Measurements from ENCODE around the gene SPTAN1.
"Not testable (repeated sequence)": the region's sequence is repeated elsewhere in the genome, so short reads cannot be mapped to it uniquely, and the experiment has no call there.

The SPTAN1 gene

DNA sequence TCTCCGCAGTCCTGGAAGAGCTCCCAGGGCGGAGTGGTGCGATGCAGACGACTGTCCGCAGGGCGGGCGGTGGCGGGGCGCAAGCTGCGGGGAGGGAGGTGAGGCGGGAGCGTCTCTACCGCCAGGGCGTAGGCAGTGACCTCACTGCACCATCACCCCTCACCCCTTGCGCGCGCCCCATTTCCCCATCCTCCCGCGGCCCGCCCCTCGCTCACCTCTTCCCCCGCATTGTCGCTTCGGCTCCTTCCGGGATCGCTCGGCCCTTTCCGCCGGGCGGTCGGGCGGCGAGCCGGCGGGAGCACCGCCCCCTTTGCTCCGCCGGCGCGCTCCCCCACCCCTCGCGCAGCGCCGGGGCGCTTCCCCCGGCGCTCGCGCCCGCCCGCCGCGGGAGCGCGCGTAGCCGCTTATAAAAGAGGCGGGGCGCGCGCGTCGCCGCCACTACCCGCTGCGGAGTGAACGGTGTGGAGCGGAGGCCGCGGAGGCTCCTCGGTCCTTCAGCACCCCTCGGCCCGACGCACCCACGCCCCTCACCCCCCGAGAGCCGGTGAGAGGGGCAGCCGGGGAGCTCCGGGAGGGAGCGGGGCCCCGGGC, at the start of gene SPTAN1:
TSS of gene SPTAN1 (plus strand) at position 435 of the 591 bp plus-strand sequence. CDS start 14,154 bp downstream, outside the sequence.
- TF ChIP-seq GLIS3 (CRISPR knock-in tag; IDR thresholded peaks at IDR 0.05): peak; percentile 86; the same call in 1 of the 2 replicates
- TF ChIP-seq TOX (CRISPR knock-in tag; IDR thresholded peaks at IDR 0.05; ENCODE audit: borderline replicate concordance): no peak
- peak; percentile 72; the same call in 1 of the 2 replicates for TF ChIP-seq BACH2 (CRISPR knock-in tag; IDR thresholded peaks at IDR 0.05; ENCODE audit: borderline replicate concordance)
- no peak; the same call in 1 of the 2 replicates for TF ChIP-seq ISL1 (CRISPR knock-in tag; IDR thresholded peaks at IDR 0.05)
- TF ChIP-seq ESRRG (CRISPR knock-in tag; IDR thresholded peaks at IDR 0.05): no peak
- no peak for TF ChIP-seq ZNF8 (CRISPR knock-in tag; IDR thresholded peaks at IDR 0.05)
- peak; percentile 92 for TF ChIP-seq SNAI2 (CRISPR knock-in tag; IDR thresholded peaks at IDR 0.05)
- no peak for TF ChIP-seq POU6F1 (CRISPR knock-in tag; IDR thresholded peaks at IDR 0.05; ENCODE audit: borderline replicate concordance, low read depth)
- TF ChIP-seq PPARA (CRISPR knock-in tag; IDR thresholded peaks at IDR 0.05; ENCODE audit: borderline replicate concordance): 0 out of 2 replicates have a peak, but pooled peaks have one; percentile 34
- TF ChIP-seq, protein P1, sequence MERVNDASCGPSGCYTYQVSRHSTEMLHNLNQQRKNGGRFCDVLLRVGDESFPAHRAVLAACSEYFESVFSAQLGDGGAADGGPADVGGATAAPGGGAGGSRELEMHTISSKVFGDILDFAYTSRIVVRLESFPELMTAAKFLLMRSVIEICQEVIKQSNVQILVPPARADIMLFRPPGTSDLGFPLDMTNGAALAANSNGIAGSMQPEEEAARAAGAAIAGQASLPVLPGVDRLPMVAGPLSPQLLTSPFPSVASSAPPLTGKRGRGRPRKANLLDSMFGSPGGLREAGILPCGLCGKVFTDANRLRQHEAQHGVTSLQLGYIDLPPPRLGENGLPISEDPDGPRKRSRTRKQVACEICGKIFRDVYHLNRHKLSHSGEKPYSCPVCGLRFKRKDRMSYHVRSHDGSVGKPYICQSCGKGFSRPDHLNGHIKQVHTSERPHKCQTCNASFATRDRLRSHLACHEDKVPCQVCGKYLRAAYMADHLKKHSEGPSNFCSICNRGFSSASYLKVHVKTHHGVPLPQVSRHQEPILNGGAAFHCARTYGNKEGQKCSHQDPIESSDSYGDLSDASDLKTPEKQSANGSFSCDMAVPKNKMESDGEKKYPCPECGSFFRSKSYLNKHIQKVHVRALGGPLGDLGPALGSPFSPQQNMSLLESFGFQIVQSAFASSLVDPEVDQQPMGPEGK (CRISPR knock-in tag; IDR thresholded peaks at IDR 0.05; ENCODE audit: borderline replicate concordance): 0 out of 2 replicates have a peak, but pooled peaks have one; percentile 72
- TF ChIP-seq ZNF565 (CRISPR knock-in tag; conservative IDR thresholded peaks at IDR 0.05; ENCODE audit: low read depth): peak; percentile 80
- no peak for TF ChIP-seq TCF4 (CRISPR knock-in tag; IDR thresholded peaks at IDR 0.05; ENCODE audit: borderline replicate concordance)
- TF ChIP-seq ZFP3 (CRISPR knock-in tag; IDR thresholded peaks at IDR 0.05): peak; percentile 76
- no peak for TF ChIP-seq ARNTL (CRISPR knock-in tag; IDR thresholded peaks at IDR 0.05; ENCODE audit: borderline replicate concordance, low read depth)
- TF ChIP-seq ZC3H10 (CRISPR knock-in tag; IDR thresholded peaks at IDR 0.05): peak; percentile 73; the same call in 1 of the 2 replicates
- TF ChIP-seq CSRNP3 (CRISPR knock-in tag; IDR thresholded peaks at IDR 0.05): no peak
- TF ChIP-seq, protein P2, sequence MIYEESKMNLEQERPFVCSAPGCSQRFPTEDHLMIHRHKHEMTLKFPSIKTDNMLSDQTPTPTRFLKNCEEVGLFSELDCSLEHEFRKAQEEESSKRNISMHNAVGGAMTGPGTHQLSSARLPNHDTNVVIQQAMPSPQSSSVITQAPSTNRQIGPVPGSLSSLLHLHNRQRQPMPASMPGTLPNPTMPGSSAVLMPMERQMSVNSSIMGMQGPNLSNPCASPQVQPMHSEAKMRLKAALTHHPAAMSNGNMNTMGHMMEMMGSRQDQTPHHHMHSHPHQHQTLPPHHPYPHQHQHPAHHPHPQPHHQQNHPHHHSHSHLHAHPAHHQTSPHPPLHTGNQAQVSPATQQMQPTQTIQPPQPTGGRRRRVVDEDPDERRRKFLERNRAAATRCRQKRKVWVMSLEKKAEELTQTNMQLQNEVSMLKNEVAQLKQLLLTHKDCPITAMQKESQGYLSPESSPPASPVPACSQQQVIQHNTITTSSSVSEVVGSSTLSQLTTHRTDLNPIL (CRISPR knock-in tag; IDR thresholded peaks at IDR 0.05; ENCODE audit: low read depth): no peak
- TF ChIP-seq OSR1 (CRISPR knock-in tag; IDR thresholded peaks at IDR 0.05): no peak
- TF ChIP-seq RARB (CRISPR knock-in tag; IDR thresholded peaks at IDR 0.05): no peak
- peak; percentile 36; the same call in 1 of the 2 replicates for TF ChIP-seq ZFP30 (CRISPR knock-in tag; IDR thresholded peaks at IDR 0.05)
- TF ChIP-seq CSDC2 (CRISPR knock-in tag; IDR thresholded peaks at IDR 0.05): peak; percentile 96
- no peak for TF ChIP-seq ZNF70 (CRISPR knock-in tag; IDR thresholded peaks at IDR 0.05)
- peak; percentile 93 for TF ChIP-seq TSHZ2 (CRISPR knock-in tag; IDR thresholded peaks at IDR 0.05)
- ATAC-seq: peak; percentile 78

- not testable (repeated sequence) for ATAC-seq
Observed at GRCh38 chr9:128503415-128503825, 49.0 kb upstream of the SPTAN1 start.

Measured in SK-N-SH treated with all-trans-retinoic acid at 6 μM for 48 hours (cell line).